ENCODE measurements around the gene TDP2.

GRCh38 chr6:24658573-24659560 lies 7.8 kb downstream of the TDP2 start:
- no peak for TF ChIP-seq POLR2A (IDR thresholded peaks at IDR 0.05)
- TF ChIP-seq CTCF (IDR thresholded peaks at IDR 0.05): no peak
